Fibroblast of the aortic adventitia (primary cell): ENCODE measurements around the gene MTMR10. TPM values are rescaled to one million over a fixed set of nuclear protein-coding genes. Genes with fewer than 3 reads are reported as not detected.

Source experiments
- DNase-seq: peaks from one replicate; pipeline ENCODE4 v3.0.0-alpha.2; 2010; ENCODE audit warnings: low read depth
- H3K4me3 ChIP-seq: 2 replicates; pipeline ENCODE4 v1.5.1; 2011; ENCODE audit warnings: low read depth, mild to moderate bottlenecking, control low read depth, low read length, moderate library complexity
- total RNA-seq: library from RNA; depleted of rRNA; stranded (reverse); fragments of >200 nt; gene quantifications from 2 replicates; pipeline ENCODE4 v1.2.3, GENCODE V29; 2012; ENCODE audit warnings: low replicate concordance
- TF ChIP-seq, protein P1 (sequence below): IDR thresholded peaks from 2 replicates; pipeline ENCODE4 v1.5.1; 2011; ENCODE audit warnings: mild to moderate bottlenecking, low read length, control low read depth, inconsistent platforms; ENCODE audit not compliant: insufficient read depth

Gene MTMR10
- total RNA-seq, 1 donor: 16.2 TPM

DNA sequence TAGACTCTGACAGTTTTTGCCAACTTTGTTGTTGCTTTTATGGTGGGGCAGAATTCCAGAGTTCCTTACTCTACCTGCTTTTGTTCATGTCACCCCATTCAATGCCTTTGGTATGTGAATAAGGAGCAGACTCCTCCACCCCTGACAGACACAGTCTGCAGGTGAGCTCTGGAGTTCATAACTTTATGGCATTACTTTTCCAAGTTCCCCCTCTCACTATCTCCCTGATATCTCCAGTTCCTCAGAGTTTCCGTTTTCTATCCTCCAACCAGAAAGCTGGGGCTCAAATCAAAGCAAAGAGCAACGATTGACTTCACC, 23.1 kb upstream of the MTMR10 start:
- TF ChIP-seq, protein P1, sequence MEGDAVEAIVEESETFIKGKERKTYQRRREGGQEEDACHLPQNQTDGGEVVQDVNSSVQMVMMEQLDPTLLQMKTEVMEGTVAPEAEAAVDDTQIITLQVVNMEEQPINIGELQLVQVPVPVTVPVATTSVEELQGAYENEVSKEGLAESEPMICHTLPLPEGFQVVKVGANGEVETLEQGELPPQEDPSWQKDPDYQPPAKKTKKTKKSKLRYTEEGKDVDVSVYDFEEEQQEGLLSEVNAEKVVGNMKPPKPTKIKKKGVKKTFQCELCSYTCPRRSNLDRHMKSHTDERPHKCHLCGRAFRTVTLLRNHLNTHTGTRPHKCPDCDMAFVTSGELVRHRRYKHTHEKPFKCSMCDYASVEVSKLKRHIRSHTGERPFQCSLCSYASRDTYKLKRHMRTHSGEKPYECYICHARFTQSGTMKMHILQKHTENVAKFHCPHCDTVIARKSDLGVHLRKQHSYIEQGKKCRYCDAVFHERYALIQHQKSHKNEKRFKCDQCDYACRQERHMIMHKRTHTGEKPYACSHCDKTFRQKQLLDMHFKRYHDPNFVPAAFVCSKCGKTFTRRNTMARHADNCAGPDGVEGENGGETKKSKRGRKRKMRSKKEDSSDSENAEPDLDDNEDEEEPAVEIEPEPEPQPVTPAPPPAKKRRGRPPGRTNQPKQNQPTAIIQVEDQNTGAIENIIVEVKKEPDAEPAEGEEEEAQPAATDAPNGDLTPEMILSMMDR: no peak
- DNase-seq: no peak

DNA sequence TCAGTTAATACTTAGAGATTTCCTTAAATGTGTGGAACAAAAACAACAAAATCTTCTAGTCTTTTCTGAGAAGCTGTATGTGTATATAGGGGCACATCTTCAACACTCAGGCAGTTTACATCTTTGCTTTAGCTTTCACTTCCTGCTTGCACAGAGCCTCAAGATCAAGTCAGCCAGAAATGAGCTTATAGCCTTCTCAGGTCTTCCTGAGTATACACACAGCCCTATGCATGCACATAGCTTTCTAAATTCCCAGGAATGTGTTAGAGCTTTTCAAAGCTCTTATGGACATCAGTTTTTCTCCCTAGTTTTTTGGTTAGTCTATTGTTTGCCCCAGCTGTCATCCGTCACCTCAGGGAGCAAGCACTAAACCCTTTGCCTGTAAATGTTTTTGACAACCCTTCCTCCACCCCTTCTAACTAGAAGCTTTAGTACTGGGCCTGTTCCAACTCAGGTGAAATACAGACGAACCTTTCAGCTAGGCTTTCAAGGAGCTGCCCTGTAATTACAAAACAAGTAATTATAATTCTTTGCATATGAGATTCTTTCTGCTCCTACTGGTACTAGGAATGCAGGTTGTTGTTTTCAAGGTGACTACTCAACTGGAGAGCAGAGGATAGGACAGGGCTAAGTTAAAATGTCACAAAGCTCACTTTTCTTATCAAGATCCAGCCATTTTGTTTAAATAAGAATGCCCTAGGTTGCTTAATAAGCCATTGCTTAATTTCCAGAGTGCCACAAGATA, 22.6 kb upstream of the MTMR10 start:
- TF ChIP-seq, protein P1: no peak
- H3K4me3 ChIP-seq: no peak overlapping the region
- no peak for DNase-seq

More for the DNA sequence above, 23.1 kb upstream of the MTMR10 start:
- no peak overlapping the region for H3K4me3 ChIP-seq

DNA sequence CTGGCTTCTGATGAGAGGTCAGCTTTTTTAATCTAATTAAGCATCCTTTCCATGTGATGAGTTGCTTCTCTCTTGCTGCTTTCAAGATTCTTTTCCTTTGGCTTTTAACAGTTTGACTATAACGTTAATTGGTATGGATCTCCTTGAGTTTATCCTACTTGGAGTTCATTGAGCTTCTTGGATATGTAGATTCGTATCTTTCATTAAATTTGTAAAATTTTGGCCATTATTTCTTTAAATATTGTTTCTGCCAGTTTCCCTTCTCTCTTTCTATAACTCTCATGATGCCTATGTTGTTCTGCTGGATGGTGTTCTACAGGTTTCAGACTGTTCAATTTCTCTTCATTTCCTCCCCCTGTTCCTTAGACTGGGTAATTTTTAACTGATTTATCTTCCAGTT, 21.0 kb upstream of the MTMR10 start:
- TF ChIP-seq, protein P1: no peak
- no peak overlapping the region for H3K4me3 ChIP-seq
- DNase-seq: no peak

DNA sequence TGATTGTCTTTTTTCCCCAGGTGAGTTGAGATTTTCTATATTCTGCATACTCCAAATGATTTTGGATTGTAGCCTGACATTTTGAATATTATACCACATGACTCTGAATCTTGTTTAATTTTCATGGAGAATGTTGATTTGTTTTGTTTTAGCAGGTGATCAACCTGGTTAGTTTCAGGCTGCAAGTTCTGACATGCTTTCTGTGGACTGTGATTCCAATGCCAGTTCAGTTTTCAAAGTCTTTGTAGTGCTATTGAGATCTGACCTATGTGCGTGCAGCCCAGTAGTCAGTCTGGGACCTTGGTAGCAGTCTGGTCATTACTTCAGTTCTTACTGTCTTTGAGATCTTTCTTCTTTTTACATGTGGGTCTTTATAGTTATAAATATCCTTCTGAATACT, 18.6 kb upstream of the MTMR10 start:
- TF ChIP-seq, protein P1: no peak
- no peak for DNase-seq
- H3K4me3 ChIP-seq: no peak overlapping the region

GRCh38 chr15:31005660-31006059, 14.2 kb upstream of the MTMR10 start:
- DNase-seq: no peak
- TF ChIP-seq, protein P1: no peak
- no peak overlapping the region for H3K4me3 ChIP-seq

DNA sequence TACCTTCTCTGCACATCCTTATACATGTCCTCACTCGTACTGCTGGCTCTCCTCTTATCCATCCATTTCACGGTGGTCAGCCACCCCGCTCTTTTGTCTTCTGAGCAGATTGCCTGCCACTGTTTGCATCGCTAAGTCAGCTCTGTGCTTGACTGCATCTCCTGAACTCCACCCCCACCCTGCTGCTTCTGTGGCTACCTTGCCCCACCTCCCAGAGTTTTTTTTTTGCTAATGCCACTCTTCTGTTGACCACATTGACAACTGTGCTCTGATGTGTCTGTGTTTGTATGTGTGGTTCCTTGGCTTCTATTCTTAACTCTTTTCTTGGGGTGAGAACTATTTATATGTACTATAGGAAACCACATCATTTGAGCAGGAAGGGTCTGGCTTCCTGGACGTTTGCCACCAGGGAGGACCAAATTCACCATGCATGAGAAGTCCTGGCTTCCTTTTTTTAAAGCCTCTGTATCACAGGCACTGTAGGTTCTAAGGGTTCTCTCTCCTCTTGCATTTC, 12.8 kb upstream of the MTMR10 start:
- no peak for DNase-seq
- no peak overlapping the region for H3K4me3 ChIP-seq
- TF ChIP-seq, protein P1: no peak

GRCh38 chr15:31001702-31002101, 10.3 kb upstream of the MTMR10 start:
- TF ChIP-seq, protein P1: no peak
- DNase-seq: no peak
- H3K4me3 ChIP-seq: no peak overlapping the region
